HT-29 (cell line): ENCODE data around the gene SOS1. TPM values are rescaled to one million over a fixed set of nuclear protein-coding genes. Genes with fewer than 3 reads are reported as not detected.

Source experiments
- DNase-seq: peaks from one replicate; pipeline ENCODE4 v3.0.0-alpha.2; 2015; ENCODE audit warnings: low spot score
- total RNA-seq: library from RNA; depleted of rRNA; stranded (reverse); fragments of >200 nt; shearing (Covaris generic); gene quantifications from 2 replicates; pipeline ENCODE4 v1.2.3, GENCODE V29; 2014

Gene SOS1
- total RNA-seq, 1 experiment from 2014 or later: 11.5 TPM

- DNase-seq: no peak
Observed at GRCh38 chr2:39027421-39027820, 93.4 kb downstream of the SOS1 start.

- no peak for DNase-seq
Observed at GRCh38 chr2:39024833-39025232, 96.0 kb downstream of the SOS1 start.

GRCh38 chr2:39023649-39024048 lies 97.2 kb downstream of the SOS1 start:
- no peak for DNase-seq

- no peak for DNase-seq
Observed at GRCh38 chr2:39022642-39023235, 98.1 kb downstream of the SOS1 start.

GRCh38 chr2:39020383-39020782 lies 100.5 kb downstream of the SOS1 start:
- DNase-seq: no peak

GRCh38 chr2:39018638-39019037 lies 102.2 kb downstream of the SOS1 start:
- no peak for DNase-seq

- no peak for DNase-seq
Observed at GRCh38 chr2:39017334-39017733, 103.5 kb downstream of the SOS1 start.

- no peak for DNase-seq
Observed at GRCh38 chr2:39015424-39015823, 105.4 kb downstream of the SOS1 start.

GRCh38 chr2:39013871-39014270 lies 107.0 kb downstream of the SOS1 start:
- DNase-seq: no peak

GRCh38 chr2:39008665-39009064 lies 112.2 kb downstream of the SOS1 start:
- no peak for DNase-seq

- no peak for DNase-seq
Observed at GRCh38 chr2:39007875-39008504, 112.9 kb downstream of the SOS1 start.

- DNase-seq: no peak
Observed at GRCh38 chr2:39000552-39000951, 120.3 kb downstream of the SOS1 start.

- DNase-seq: no peak
Observed at GRCh38 chr2:38997781-38998180, 123.1 kb downstream of the SOS1 start.

- DNase-seq: no peak
Observed at GRCh38 chr2:38991899-38992298, 129.0 kb downstream of the SOS1 start.

- DNase-seq: no peak
Observed at GRCh38 chr2:38988716-38989115, 132.1 kb downstream of the SOS1 start.

GRCh38 chr2:38982498-38982897 lies 138.4 kb downstream of the SOS1 start:
- no peak for DNase-seq

- no peak for DNase-seq
Observed at GRCh38 chr2:38981670-38982357, 139.0 kb downstream of the SOS1 start.

- DNase-seq: no peak
Observed at GRCh38 chr2:38981003-38981669, 139.7 kb downstream of the SOS1 start.

GRCh38 chr2:38978908-38979307 lies 141.9 kb downstream of the SOS1 start:
- no peak for DNase-seq

- DNase-seq: no peak
Observed at GRCh38 chr2:38978296-38978903, 142.5 kb downstream of the SOS1 start.

- DNase-seq: no peak
Observed at GRCh38 chr2:38977047-38977446, 143.8 kb downstream of the SOS1 start.

- DNase-seq: no peak
Observed at GRCh38 chr2:38975042-38975441, 145.8 kb downstream of the SOS1 start.
